Measurements from ENCODE around the gene PRICKLE1.

The PRICKLE1 gene

GRCh38 chr12:42490261-42490842 is 99.2 kb downstream of the PRICKLE1 start:
- FAIRE-seq: no peak

GRCh38 chr12:42486407-42486806 is 103.1 kb downstream of the PRICKLE1 start:
- FAIRE-seq: no peak

GRCh38 chr12:42485823-42486222 is 103.7 kb downstream of the PRICKLE1 start:
- no peak for FAIRE-seq

- FAIRE-seq: no peak
These were observed 104.5 kb downstream of the PRICKLE1 start for GRCh38 chr12:42484996-42485395.

- no peak for FAIRE-seq
These were observed 106.1 kb downstream of the PRICKLE1 start for GRCh38 chr12:42483521-42483790.

- no peak for FAIRE-seq
These were observed 106.6 kb downstream of the PRICKLE1 start for GRCh38 chr12:42482748-42483520.

GRCh38 chr12:42482041-42482747 is 107.4 kb downstream of the PRICKLE1 start:
- FAIRE-seq: no peak

GRCh38 chr12:42481368-42481767 is 108.2 kb downstream of the PRICKLE1 start:
- FAIRE-seq: no peak

GRCh38 chr12:42477941-42478340 is 111.6 kb downstream of the PRICKLE1 start:
- no peak for FAIRE-seq

- FAIRE-seq: no peak
These were observed 114.4 kb downstream of the PRICKLE1 start for GRCh38 chr12:42475106-42475505.

GRCh38 chr12:42474391-42474790 is 115.2 kb downstream of the PRICKLE1 start:
- peak; percentile 92 for FAIRE-seq

GRCh38 chr12:42473561-42473960 is 116.0 kb downstream of the PRICKLE1 start:
- no peak for FAIRE-seq

GRCh38 chr12:42473130-42473529 is 116.4 kb downstream of the PRICKLE1 start:
- FAIRE-seq: no peak

GRCh38 chr12:42472376-42472775 is 117.2 kb downstream of the PRICKLE1 start:
- no peak for FAIRE-seq

GRCh38 chr12:42469355-42470175 is 120.0 kb downstream of the PRICKLE1 start:
- no peak for FAIRE-seq

GRCh38 chr12:42468921-42469320 is 120.6 kb downstream of the PRICKLE1 start:
- FAIRE-seq: no peak

GRCh38 chr12:42468341-42468821 is 121.2 kb downstream of the PRICKLE1 start:
- no peak for FAIRE-seq

GRCh38 chr12:42463671-42464070 is 125.9 kb downstream of the PRICKLE1 start:
- FAIRE-seq: no peak

- FAIRE-seq: no peak
These were observed 127.1 kb downstream of the PRICKLE1 start for GRCh38 chr12:42462486-42462885.

GRCh38 chr12:42459336-42459847 is 130.2 kb downstream of the PRICKLE1 start:
- no peak for FAIRE-seq

- FAIRE-seq: no peak
These were observed 131.0 kb downstream of the PRICKLE1 start for GRCh38 chr12:42458575-42458974.

- no peak for FAIRE-seq
These were observed 139.3 kb downstream of the PRICKLE1 start for GRCh38 chr12:42450248-42450647.

GRCh38 chr12:42448841-42449240 is 140.7 kb downstream of the PRICKLE1 start:
- no peak for FAIRE-seq
